Smooth muscle cell (in vitro differentiated cells): ENCODE data around the gene FTMT. TPM values are rescaled to one million over a fixed set of nuclear protein-coding genes. Genes with fewer than 3 reads are reported as not detected.
"Not testable (repeated sequence)": the region's sequence is repeated elsewhere in the genome, so short reads cannot be mapped to it uniquely, and the experiment has no call there.

Experiments used
- DNase-seq: peaks from one replicate; lab custom pipeline; 2025; ENCODE audit not compliant: unreplicated experiment; lab: John Stamatoyannopoulos, UW
- H2AFZ ChIP-seq: fragments of 200-600 bp; sonication (generic); 2 replicates; pipeline ENCODE4 v1.6.0; 2016; ENCODE audit warnings: antibody characterized with exemption, low read depth, mild to moderate bottlenecking
- H3F3A ChIP-seq: fragments of 200-600 bp; sonication (generic); 2 replicates; pipeline ENCODE4 v1.6.0; 2017; ENCODE audit warnings: antibody characterized with exemption, low read depth
- H3K27ac ChIP-seq: fragments of 200-600 bp; sonication (generic); 2 replicates; pipeline ENCODE4 v1.5.1; 2016; ENCODE audit warnings: low read depth, mild to moderate bottlenecking
- H3K27me3 ChIP-seq: fragments of 200-600 bp; sonication (generic); 2 replicates; pipeline ENCODE4 v1.6.1; 2016; ENCODE audit warnings: low read depth, mild to moderate bottlenecking
- H3K36me3 ChIP-seq: fragments of 200-600 bp; sonication (generic); 2 replicates; pipeline ENCODE4 v1.5.1; 2016; ENCODE audit warnings: low read depth
- H3K4me1 ChIP-seq: fragments of 200-600 bp; sonication (generic); 2 replicates; pipeline ENCODE4 v1.5.1; 2016; ENCODE audit warnings: low read depth
- H3K4me2 ChIP-seq: fragments of 200-600 bp; sonication (generic); 2 replicates; pipeline ENCODE4 v1.6.0; 2016; ENCODE audit warnings: mild to moderate bottlenecking
- H3K4me3 ChIP-seq: fragments of 200-600 bp; sonication (generic); 2 replicates; pipeline ENCODE4 v1.5.1; 2016; ENCODE audit warnings: mild to moderate bottlenecking
- H3K79me2 ChIP-seq: fragments of 200-600 bp; sonication (generic); 2 replicates; pipeline ENCODE4 v1.6.0; 2016; ENCODE audit warnings: low read depth, mild to moderate bottlenecking
- H3K9ac ChIP-seq: fragments of 200-600 bp; sonication (generic); 2 replicates; pipeline ENCODE4 v1.6.0; 2016; ENCODE audit warnings: low read depth
- H3K9me3 ChIP-seq: fragments of 200-600 bp; sonication (generic); replicated peaks from 2 replicates; pipeline ENCODE4 v1.5.1; 2016; ENCODE audit warnings: low read depth
- H4K20me1 ChIP-seq: fragments of 200-600 bp; sonication (generic); 2 replicates; pipeline ENCODE4 v1.6.0; 2016; ENCODE audit warnings: low read depth
- WGBS: methylation state at CpG from one replicate; pipeline ENCODE4 v1.1.7; 2016; ENCODE audit warnings: low lambda C conversion rate; 5-methylcytosine and 5-hydroxymethylcytosine counted together
- polyA plus RNA-seq: library from polyadenylated mRNA; unstranded; fragments of >200 nt; fragmentation: Nextera tagmentation; extraction: Ambion mirVana; gene quantifications from 2 replicates; pipeline ENCODE4 v1.2.1, GENCODE V29; 2016
- total RNA-seq: library from RNA; depleted of rRNA; stranded (reverse); fragments of >200 nt; gene quantifications from 2 replicates; pipeline ENCODE4 v1.2.3, GENCODE V29; 2014
- TF ChIP-seq, protein P1 (sequence below): fragments of 200-600 bp; sonication (generic); IDR thresholded peaks from 2 replicates; pipeline ENCODE4 v1.5.1; 2017; ENCODE audit warnings: borderline replicate concordance, mild to moderate bottlenecking, antibody characterized with exemption; ENCODE audit not compliant: insufficient read depth, poor library complexity, severe bottlenecking

FTMT gene
- total RNA-seq (not detected in 2 replicates), polyA plus RNA-seq (not detected in 2 replicates)

DNA sequence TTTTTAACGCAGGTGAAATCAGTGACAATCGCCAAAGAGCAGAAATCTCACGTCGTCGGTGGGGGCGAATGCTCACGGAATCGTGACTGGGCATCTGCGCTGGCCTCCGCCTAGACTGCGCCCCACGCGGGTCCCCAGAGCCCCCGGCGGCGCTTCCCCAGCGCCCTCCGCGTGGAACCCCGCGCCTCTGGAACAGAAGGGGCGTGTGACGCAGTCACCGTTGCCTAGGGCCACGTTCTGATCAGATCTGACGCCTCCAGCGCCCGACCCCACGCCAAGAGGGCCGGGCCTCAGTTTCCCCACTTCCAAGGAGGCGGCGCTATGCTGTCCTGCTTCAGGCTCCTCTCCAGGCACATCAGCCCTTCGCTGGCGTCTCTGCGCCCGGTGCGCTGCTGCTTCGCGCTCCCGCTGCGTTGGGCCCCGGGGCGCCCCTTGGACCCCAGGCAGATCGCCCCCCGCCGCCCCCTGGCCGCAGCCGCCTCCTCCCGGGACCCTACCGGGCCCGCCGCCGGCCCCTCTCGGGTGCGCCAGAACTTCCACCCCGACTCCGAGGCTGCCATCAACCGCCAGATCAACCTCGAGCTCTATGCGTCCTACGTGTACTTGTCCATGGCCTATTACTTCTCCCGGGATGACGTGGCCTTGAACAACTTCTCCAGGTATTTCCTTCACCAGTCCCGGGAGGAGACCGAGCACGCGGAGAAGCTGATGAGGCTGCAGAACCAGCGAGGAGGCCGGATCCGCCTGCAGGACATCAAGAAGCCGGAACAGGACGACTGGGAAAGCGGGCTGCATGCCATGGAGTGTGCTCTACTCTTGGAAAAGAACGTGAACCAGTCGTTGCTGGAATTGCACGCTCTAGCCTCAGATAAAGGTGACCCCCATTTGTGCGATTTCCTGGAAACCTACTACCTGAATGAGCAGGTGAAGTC, at the start of gene FTMT:
TSS of gene FTMT (plus strand) at position 240 of the 932 bp plus-strand sequence. CDS start at position 322, 82 bp downstream.
- H3K79me2 ChIP-seq = no peaks in the 10 kb centered on the region
- H2AFZ ChIP-seq = no peak within 1 kb of the TSS
- DNase-seq = no peak
- TF ChIP-seq, protein P1, sequence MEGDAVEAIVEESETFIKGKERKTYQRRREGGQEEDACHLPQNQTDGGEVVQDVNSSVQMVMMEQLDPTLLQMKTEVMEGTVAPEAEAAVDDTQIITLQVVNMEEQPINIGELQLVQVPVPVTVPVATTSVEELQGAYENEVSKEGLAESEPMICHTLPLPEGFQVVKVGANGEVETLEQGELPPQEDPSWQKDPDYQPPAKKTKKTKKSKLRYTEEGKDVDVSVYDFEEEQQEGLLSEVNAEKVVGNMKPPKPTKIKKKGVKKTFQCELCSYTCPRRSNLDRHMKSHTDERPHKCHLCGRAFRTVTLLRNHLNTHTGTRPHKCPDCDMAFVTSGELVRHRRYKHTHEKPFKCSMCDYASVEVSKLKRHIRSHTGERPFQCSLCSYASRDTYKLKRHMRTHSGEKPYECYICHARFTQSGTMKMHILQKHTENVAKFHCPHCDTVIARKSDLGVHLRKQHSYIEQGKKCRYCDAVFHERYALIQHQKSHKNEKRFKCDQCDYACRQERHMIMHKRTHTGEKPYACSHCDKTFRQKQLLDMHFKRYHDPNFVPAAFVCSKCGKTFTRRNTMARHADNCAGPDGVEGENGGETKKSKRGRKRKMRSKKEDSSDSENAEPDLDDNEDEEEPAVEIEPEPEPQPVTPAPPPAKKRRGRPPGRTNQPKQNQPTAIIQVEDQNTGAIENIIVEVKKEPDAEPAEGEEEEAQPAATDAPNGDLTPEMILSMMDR = no peak
- H3K36me3 ChIP-seq = no peaks in the 10 kb centered on the region
- H3K9ac ChIP-seq = no peak within 1 kb of the TSS
- H4K20me1 ChIP-seq = no peaks in the 10 kb centered on the region
- WGBS = 96% methylated on average over 60 of the region's 77 CpGs
- H3K27me3 ChIP-seq = no peaks in the 10 kb centered on the region
- H3K4me3 ChIP-seq = no peak within 1 kb of the TSS
- no peaks in the 10 kb centered on the region for H3K4me1 ChIP-seq
- no peak within 1 kb of the TSS for H3K27ac ChIP-seq
- H3F3A ChIP-seq = no peaks in the 10 kb centered on the region
- no peak within 1 kb of the TSS for H3K4me2 ChIP-seq
- no peaks in the 10 kb centered on the region for H3K9me3 ChIP-seq

DNA sequence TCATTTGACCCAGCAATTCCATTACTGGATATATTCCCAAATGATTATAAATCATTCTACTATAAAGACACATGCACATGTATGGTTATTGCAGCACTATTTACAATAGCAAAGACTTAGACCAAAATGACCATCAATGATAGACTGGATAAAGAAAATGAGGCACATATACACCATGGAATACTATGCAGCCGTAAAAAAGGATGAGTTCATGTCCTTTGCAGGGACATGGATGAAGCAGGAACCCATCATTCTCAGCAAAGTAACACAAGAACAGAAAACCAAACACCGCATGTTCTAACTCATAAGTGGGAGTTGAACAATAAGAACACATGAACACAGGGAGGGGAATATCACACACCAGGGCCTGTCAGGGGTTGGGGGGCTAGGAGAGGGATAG, 46.4 kb upstream of the FTMT start:
- 94% methylated on average over 2 of the region's 2 CpGs for WGBS
- H3K79me2 ChIP-seq, H3F3A ChIP-seq, H3K9me3 ChIP-seq, H3K9ac ChIP-seq, H3K4me1 ChIP-seq, H2AFZ ChIP-seq, H4K20me1 ChIP-seq, H3K36me3 ChIP-seq, H3K4me2 ChIP-seq, H3K27me3 ChIP-seq, H3K4me3 ChIP-seq, H3K27ac ChIP-seq, DNase-seq: not testable (repeated sequence)

DNA sequence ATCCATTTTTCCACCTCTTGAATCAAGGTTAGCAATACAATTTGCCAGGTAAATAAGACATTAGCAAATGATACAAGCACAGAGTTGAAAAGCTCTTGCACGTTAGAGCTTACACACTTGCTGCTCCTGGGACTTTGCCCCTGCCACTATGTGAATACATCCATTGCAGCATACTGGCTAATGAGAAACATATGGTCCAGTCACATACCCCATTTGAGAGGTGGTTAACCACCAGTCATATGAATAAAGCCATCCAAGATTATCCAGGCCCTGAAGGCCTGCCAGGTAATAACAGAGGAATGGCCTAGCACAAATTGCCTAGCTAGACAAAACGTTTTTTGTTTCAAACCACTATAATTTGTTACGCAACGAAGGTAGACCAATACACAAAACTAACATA, 45.8 kb upstream of the FTMT start:
- Histone ChIP-seq H2AFZ (no peak overlapping the region), H3K79me2 (no peaks in the 10 kb centered on the region), H4K20me1 (no peaks in the 10 kb centered on the region), H3K36me3 (no peaks in the 10 kb centered on the region), H3K9me3 (no peaks in the 10 kb centered on the region), H3K4me3 (no peak overlapping the region), H3K27ac (no peak overlapping the region), H3K4me2 (no peak overlapping the region), H3K4me1 (no peaks in the 10 kb centered on the region), H3K27me3 (no peaks in the 10 kb centered on the region), H3F3A (no peaks in the 10 kb centered on the region), H3K9ac (no peak overlapping the region)
- 42% methylated on average over 4 of the region's 4 CpGs for WGBS
- TF ChIP-seq, protein P1 = no peak
- DNase-seq = no peak

DNA sequence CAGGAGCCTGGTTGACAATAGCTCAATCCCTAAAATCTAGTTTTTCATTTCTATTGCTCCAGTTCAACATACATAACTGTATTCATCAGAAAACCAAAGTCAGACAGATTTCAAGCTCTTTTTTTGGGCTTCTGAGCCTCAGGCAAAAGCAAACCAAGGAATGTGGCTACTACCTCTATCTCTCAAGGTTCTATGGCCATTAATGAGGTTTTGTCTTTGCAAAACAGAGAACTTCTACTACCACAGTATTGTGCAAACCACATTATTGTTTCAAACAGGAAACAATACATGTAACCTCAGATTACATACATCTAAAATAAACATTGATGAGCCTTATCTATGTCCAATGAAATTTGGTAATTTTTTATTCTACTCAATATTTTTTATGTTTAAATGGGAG, 35.5 kb upstream of the FTMT start:
- no peaks in the 10 kb centered on the region for H3F3A ChIP-seq
- H3K27ac ChIP-seq = no peak overlapping the region
- no peak overlapping the region for H3K4me2 ChIP-seq
- no peak overlapping the region for H3K9ac ChIP-seq
- DNase-seq = no peak
- no peaks in the 10 kb centered on the region for H4K20me1 ChIP-seq
- no peaks in the 10 kb centered on the region for H3K79me2 ChIP-seq
- H3K27me3 ChIP-seq = no peaks in the 10 kb centered on the region
- TF ChIP-seq, protein P1 = no peak
- no peak overlapping the region for H2AFZ ChIP-seq
- H3K9me3 ChIP-seq = no peaks in the 10 kb centered on the region
- no peaks in the 10 kb centered on the region for H3K36me3 ChIP-seq
- H3K4me1 ChIP-seq = no peaks in the 10 kb centered on the region
- H3K4me3 ChIP-seq = no peak overlapping the region
